IMR-90 (cell line): ENCODE results near the gene ELFN1. TPM values are rescaled to one million over a fixed set of nuclear protein-coding genes. Genes with fewer than 3 reads are reported as not detected.

Source experiments
- ATAC-seq: fragments of 200-7000 bp; cut with Tn5 transposase; 2 replicates; pipeline ENCODE4 v1.9.1; 2020; ENCODE audit warnings: low read depth, mild to moderate bottlenecking, moderate library complexity
- BruUV-seq: library from RNA; stranded (reverse); fragments of 400-500 nt; replicated peaks from 2 replicates; lab custom pipeline; 2021; lab: Mats Ljungman, UMichigan
- CTCF ChIA-PET: fragments of 300-600 bp; formaldehyde crosslinking; extraction: SDS; loops from one replicate; lab custom pipeline; 2021; ENCODE audit warnings: antibody characterized with exemption; lab: Yijun Ruan, JAX
- POLR2A ChIA-PET: fragments of 300-600 bp; sonication (Branson Sonifier 250); formaldehyde crosslinking; loops from one replicate; lab custom pipeline; 2022; ENCODE audit warnings: antibody characterized with exemption; ENCODE audit not compliant: unreplicated experiment; lab: Charles Lee
- DNase-seq: peaks from one replicate; pipeline ENCODE4 v3.0.0; 2013
- H2AFZ ChIP-seq: replicated peaks from 2 replicates; pipeline ENCODE3; 2013; ENCODE audit warnings: low read length, mild to moderate bottlenecking; ENCODE audit not compliant: poor library complexity
- H2AK5ac ChIP-seq: 2 replicates; pipeline ENCODE4 v1.6.1; 2013; ENCODE audit warnings: low read depth, low read length, inconsistent platforms
- H2AK9ac ChIP-seq: replicated peaks from 2 replicates; pipeline ENCODE3; 2013; ENCODE audit warnings: mild to moderate bottlenecking, low read depth, low read length, moderate library complexity; ENCODE audit not compliant: poor library complexity
- H2BK120ac ChIP-seq: 2 replicates; pipeline ENCODE4 v1.6.1; 2013; ENCODE audit warnings: low read depth, low read length, inconsistent platforms
- H2BK15ac ChIP-seq: 3 replicates; pipeline ENCODE4 v1.6.1; 2013; ENCODE audit warnings: low read depth, low read length, inconsistent platforms
- H2BK20ac ChIP-seq: 2 replicates; pipeline ENCODE4 v1.6.1; 2013; ENCODE audit warnings: low read depth, mild to moderate bottlenecking, inconsistent platforms, low read length, moderate library complexity
- H2BK5ac ChIP-seq: 2 replicates; pipeline ENCODE4 v1.6.1; 2013; ENCODE audit warnings: mild to moderate bottlenecking, low read depth, low read length, inconsistent platforms; ENCODE audit not compliant: poor library complexity, severe bottlenecking
- H3K14ac ChIP-seq: replicated peaks from 2 replicates; pipeline ENCODE4 v1.6.1; 2013; ENCODE audit warnings: low read depth, low read length, inconsistent platforms
- H3K18ac ChIP-seq: 2 replicates; pipeline ENCODE4 v1.6.1; 2013; ENCODE audit warnings: low read depth, low read length, control low read depth
- H3K23ac ChIP-seq: 2 replicates; pipeline ENCODE4 v1.6.1; 2013; ENCODE audit warnings: low read depth, low read length, inconsistent platforms
- H3K27ac ChIP-seq: 2 replicates; pipeline ENCODE4 v1.5.1; 2013; ENCODE audit warnings: mild to moderate bottlenecking, control low read depth, low read length; ENCODE audit not compliant: insufficient read depth
- H3K27me3 ChIP-seq: 2 replicates; pipeline ENCODE4 v1.6.1; 2013; ENCODE audit warnings: low read length; ENCODE audit not compliant: control insufficient read depth, insufficient read depth
- H3K36me3 ChIP-seq: 2 replicates; pipeline ENCODE4 v1.6.1; 2013; ENCODE audit warnings: low read length, mixed read lengths; ENCODE audit not compliant: control insufficient read depth, insufficient read depth
- H3K4ac ChIP-seq: 2 replicates; pipeline ENCODE4 v1.6.1; 2013; ENCODE audit warnings: low read depth, low read length, inconsistent platforms
- H3K4me1 ChIP-seq: 2 replicates; pipeline ENCODE4 v1.6.1; 2013; ENCODE audit warnings: low read length, mixed read lengths; ENCODE audit not compliant: control insufficient read depth, insufficient read depth
- H3K4me2 ChIP-seq: 2 replicates; pipeline ENCODE4 v1.6.1; 2013; ENCODE audit warnings: low read depth, mild to moderate bottlenecking, control low read depth, low read length, moderate library complexity
- H3K4me3 ChIP-seq: 2 replicates; pipeline ENCODE4 v1.5.1; 2013; ENCODE audit warnings: low read depth, mild to moderate bottlenecking, control low read depth, low read length, moderate library complexity; ENCODE audit not compliant: insufficient read depth
- H3K56ac ChIP-seq: 2 replicates; pipeline ENCODE4 v1.6.1; 2013; ENCODE audit warnings: low read length, inconsistent platforms; ENCODE audit not compliant: insufficient read depth; ENCODE audit errors: extremely low read depth
- H3K79me1 ChIP-seq, 2 experiments: 2 replicates each; pipeline ENCODE4 v1.6.1; 2013; ENCODE audit warnings: low read length in 2 of 2, inconsistent platforms in 1 of 2, low read depth in 1 of 2
- H3K9ac ChIP-seq: 2 replicates; pipeline ENCODE4 v1.6.1; 2013; ENCODE audit warnings: low read depth, low read length, control low read depth
- H3K9me1 ChIP-seq: 2 replicates; pipeline ENCODE4 v1.6.1; 2013; ENCODE audit warnings: low read length, inconsistent platforms; ENCODE audit not compliant: insufficient read depth
- H3K9me3 ChIP-seq: 2 replicates; pipeline ENCODE4 v1.6.1; 2013; ENCODE audit warnings: low read length; ENCODE audit not compliant: control insufficient read depth, insufficient read depth
- H4K20me1 ChIP-seq: 2 replicates; pipeline ENCODE4 v1.6.1; 2013; ENCODE audit warnings: low read length, inconsistent platforms; ENCODE audit not compliant: insufficient read depth
- H4K5ac ChIP-seq: 2 replicates; pipeline ENCODE4 v1.6.1; 2013; ENCODE audit warnings: mild to moderate bottlenecking, low read depth, low read length, control low read depth
- H4K8ac ChIP-seq, 2 experiments: 2 replicates each; pipeline ENCODE4 v1.6.1; 2013; ENCODE audit warnings: low read depth in 2 of 2, low read length in 2 of 2, control low read depth in 1 of 2, inconsistent platforms in 1 of 2
- H4K91ac ChIP-seq: 2 replicates; pipeline ENCODE4 v1.6.1; 2013; ENCODE audit warnings: low read depth, low read length, inconsistent platforms; ENCODE audit not compliant: insufficient read depth
- BHLHE40 ChIP-seq: fragments of 150-350 bp; IDR thresholded peaks from 2 replicates; pipeline ENCODE4 v1.6.1; 2016; ENCODE audit warnings: mild to moderate bottlenecking, low read depth, low read length
- CEBPB ChIP-seq: IDR thresholded peaks from 2 replicates; pipeline ENCODE4 v1.6.1; 2012; ENCODE audit warnings: low read depth, low read length, improper control_type of control experiment
- CHD1 ChIP-seq: IDR thresholded peaks from 2 replicates; pipeline ENCODE4 v1.6.1; 2012; ENCODE audit warnings: low read depth, low read length, improper control_type of control experiment
- FOS ChIP-seq: fragments of 150-350 bp; IDR thresholded peaks from 2 replicates; pipeline ENCODE4 v1.6.1; 2016; ENCODE audit warnings: low read depth, low read length
- MAFK ChIP-seq: IDR thresholded peaks from 2 replicates; pipeline ENCODE4 v1.6.1; 2012; ENCODE audit warnings: low read depth, low read length, improper control_type of control experiment
- MAZ ChIP-seq: IDR thresholded peaks from 2 replicates; pipeline ENCODE4 v1.6.1; 2012; ENCODE audit warnings: low read depth, mild to moderate bottlenecking, low read length, improper control_type of control experiment, moderate library complexity, borderline replicate concordance
- MXI1 ChIP-seq: IDR thresholded peaks from 2 replicates; pipeline ENCODE4 v1.6.1; 2012; ENCODE audit warnings: low read depth, mild to moderate bottlenecking, low read length, moderate library complexity, borderline replicate concordance
- NFE2L2 ChIP-seq: fragments of 150-350 bp; IDR thresholded peaks from 2 replicates; pipeline ENCODE4 v1.6.1; 2016; ENCODE audit warnings: low read depth, mild to moderate bottlenecking, low read length
- POLR2A ChIP-seq: IDR thresholded peaks from 2 replicates; pipeline ENCODE4 v1.6.1; 2012; ENCODE audit warnings: mild to moderate bottlenecking, low read depth, low read length
- RAD21 ChIP-seq: IDR thresholded peaks from 2 replicates; pipeline ENCODE4 v1.6.1; 2012; ENCODE audit warnings: low read length, improper control_type of control experiment
- RCOR1 ChIP-seq: IDR thresholded peaks from 2 replicates; pipeline ENCODE4 v1.6.1; 2012; ENCODE audit warnings: mild to moderate bottlenecking, low read length, improper control_type of control experiment; ENCODE audit not compliant: insufficient replicate concordance
- RFX5 ChIP-seq: IDR thresholded peaks from 2 replicates; pipeline ENCODE4 v1.8.0; 2012; ENCODE audit warnings: low read depth, mild to moderate bottlenecking, low read length, moderate library complexity
- SMC3 ChIP-seq: fragments of 150-350 bp; IDR thresholded peaks from 2 replicates; pipeline ENCODE4 v1.6.1; 2016; ENCODE audit warnings: low read depth, mild to moderate bottlenecking, antibody characterized with exemption, low read length, moderate library complexity
- dilution Hi-C: fragments of 300-500 bp; cut with HindIII; formaldehyde crosslinking; loops from one replicate; pipeline ENCODE4 v1.14.3; 2018; ENCODE audit warnings: low sequenced_read_pairs; ENCODE audit not compliant: unreplicated experiment
- in situ Hi-C: fragments of 300-500 bp; cut with MboI; formaldehyde crosslinking; loops from 3 replicates; pipeline ENCODE4 v1.14.3; 2019; ENCODE audit warnings: low sequenced_read_pairs, inconsistent platforms, mixed read lengths
- intact Hi-C: fragments of 100-400 bp; cut with micrococcal nuclease; formaldehyde crosslinking; loops from 2 replicates; pipeline ENCODE4 v1.10.0; 2022
- polyA plus RNA-seq, 3 experiments: library from polyadenylated mRNA; depleted of rRNA; stranded (reverse); fragments of >200 nt; gene quantifications; 2 replicates each; pipeline ENCODE4 v1.2.3, GENCODE V29; 2012; ENCODE audit warnings: low replicate concordance in 1 of 3
- total RNA-seq: library from RNA; depleted of rRNA; stranded (reverse); fragments of >200 nt; gene quantifications from 2 replicates; pipeline ENCODE4 v1.2.3, GENCODE V29; 2012
- TF ChIP-seq, protein P1 (sequence below): fragments of 150-350 bp; IDR thresholded peaks from 2 replicates; pipeline ENCODE4 v1.6.1; 2017; ENCODE audit warnings: mild to moderate bottlenecking, antibody characterized with exemption, low read length, low read depth
- TF ChIP-seq, protein P2 (sequence below): conservative IDR thresholded peaks from 2 replicates; pipeline ENCODE4 v1.5.1; 2012; ENCODE audit warnings: mild to moderate bottlenecking, low read depth, low read length, improper control_type of control experiment
- TF ChIP-seq, protein P3 (sequence below): fragments of 150-350 bp; IDR thresholded peaks from 2 replicates; pipeline ENCODE4 v1.6.1; 2016; ENCODE audit warnings: low read depth, mild to moderate bottlenecking, low read length, moderate library complexity, borderline replicate concordance

Gene ELFN1
- total and polyA plus RNA-seq, 2 of the 4 experiments (the other 2 are of a cell fraction) = 1.6 to 5.2 TPM

DNA sequence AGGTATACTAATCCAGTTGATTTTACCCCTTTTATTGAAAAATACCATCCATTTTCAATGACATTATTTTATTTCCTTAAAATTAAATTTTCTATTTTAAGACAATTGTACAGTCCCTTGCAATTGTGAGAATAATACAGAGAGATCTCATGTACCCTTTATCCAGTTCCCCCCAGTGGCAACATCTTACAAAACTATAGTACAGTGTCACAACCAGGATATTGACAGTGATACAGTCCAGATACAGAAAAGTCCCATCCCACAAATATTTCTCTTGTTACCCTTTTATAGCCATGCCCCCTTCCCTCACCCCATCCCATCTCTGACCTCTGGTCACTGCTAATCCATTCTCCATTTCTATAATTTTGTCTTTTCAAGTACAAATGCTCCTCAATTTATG lies 18.5 kb downstream of the ELFN1 start:
- no peak overlapping the region for H2BK120ac ChIP-seq
- BruUV-seq = no TSS peak
- in situ Hi-C loops (no loop called here), intact Hi-C loops (no loop called here), dilution Hi-C loops (no loop called here)
- no peak overlapping the region for H2AFZ ChIP-seq
- peaks cover 3% of the 10 kb centered on the region; the same call in 1 of the 2 replicates for H4K20me1 ChIP-seq
- H2BK15ac ChIP-seq = no peak overlapping the region
- H3K9me3 ChIP-seq = peaks cover 2% of the 10 kb centered on the region; the same call in 1 of the 2 replicates
- no peak for ATAC-seq
- no peak overlapping the region for H3K23ac ChIP-seq
- no peak overlapping the region for H3K4me3 ChIP-seq
- POLR2A ChIA-PET = no interaction called here
- H3K27me3 ChIP-seq = no peaks in the 10 kb centered on the region; the same call in 1 of the 2 replicates
- H2BK5ac ChIP-seq = no peak overlapping the region
- H3K4ac ChIP-seq = no peak overlapping the region
- no peak for TF ChIP-seq RAD21
- TF ChIP-seq MAFK = no peak
- TF ChIP-seq, protein P1, sequence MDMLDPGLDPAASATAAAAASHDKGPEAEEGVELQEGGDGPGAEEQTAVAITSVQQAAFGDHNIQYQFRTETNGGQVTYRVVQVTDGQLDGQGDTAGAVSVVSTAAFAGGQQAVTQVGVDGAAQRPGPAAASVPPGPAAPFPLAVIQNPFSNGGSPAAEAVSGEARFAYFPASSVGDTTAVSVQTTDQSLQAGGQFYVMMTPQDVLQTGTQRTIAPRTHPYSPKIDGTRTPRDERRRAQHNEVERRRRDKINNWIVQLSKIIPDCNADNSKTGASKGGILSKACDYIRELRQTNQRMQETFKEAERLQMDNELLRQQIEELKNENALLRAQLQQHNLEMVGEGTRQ = no peak
- no peak for TF ChIP-seq FOS
- TF ChIP-seq NFE2L2 = no peak
- TF ChIP-seq, protein P2, sequence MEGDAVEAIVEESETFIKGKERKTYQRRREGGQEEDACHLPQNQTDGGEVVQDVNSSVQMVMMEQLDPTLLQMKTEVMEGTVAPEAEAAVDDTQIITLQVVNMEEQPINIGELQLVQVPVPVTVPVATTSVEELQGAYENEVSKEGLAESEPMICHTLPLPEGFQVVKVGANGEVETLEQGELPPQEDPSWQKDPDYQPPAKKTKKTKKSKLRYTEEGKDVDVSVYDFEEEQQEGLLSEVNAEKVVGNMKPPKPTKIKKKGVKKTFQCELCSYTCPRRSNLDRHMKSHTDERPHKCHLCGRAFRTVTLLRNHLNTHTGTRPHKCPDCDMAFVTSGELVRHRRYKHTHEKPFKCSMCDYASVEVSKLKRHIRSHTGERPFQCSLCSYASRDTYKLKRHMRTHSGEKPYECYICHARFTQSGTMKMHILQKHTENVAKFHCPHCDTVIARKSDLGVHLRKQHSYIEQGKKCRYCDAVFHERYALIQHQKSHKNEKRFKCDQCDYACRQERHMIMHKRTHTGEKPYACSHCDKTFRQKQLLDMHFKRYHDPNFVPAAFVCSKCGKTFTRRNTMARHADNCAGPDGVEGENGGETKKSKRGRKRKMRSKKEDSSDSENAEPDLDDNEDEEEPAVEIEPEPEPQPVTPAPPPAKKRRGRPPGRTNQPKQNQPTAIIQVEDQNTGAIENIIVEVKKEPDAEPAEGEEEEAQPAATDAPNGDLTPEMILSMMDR = no peak
- TF ChIP-seq MAZ = no peak
- TF ChIP-seq CHD1 = no peak
- no peak for TF ChIP-seq RCOR1
- TF ChIP-seq RFX5 = no peak
- TF ChIP-seq SMC3 = no peak
- no peak for TF ChIP-seq POLR2A
- no peak for TF ChIP-seq CEBPB
- no peak for TF ChIP-seq BHLHE40
- TF ChIP-seq, protein P3, sequence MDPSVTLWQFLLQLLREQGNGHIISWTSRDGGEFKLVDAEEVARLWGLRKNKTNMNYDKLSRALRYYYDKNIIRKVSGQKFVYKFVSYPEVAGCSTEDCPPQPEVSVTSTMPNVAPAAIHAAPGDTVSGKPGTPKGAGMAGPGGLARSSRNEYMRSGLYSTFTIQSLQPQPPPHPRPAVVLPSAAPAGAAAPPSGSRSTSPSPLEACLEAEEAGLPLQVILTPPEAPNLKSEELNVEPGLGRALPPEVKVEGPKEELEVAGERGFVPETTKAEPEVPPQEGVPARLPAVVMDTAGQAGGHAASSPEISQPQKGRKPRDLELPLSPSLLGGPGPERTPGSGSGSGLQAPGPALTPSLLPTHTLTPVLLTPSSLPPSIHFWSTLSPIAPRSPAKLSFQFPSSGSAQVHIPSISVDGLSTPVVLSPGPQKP = no peak
- no peak for TF ChIP-seq MXI1
- H3K9ac ChIP-seq = no peak overlapping the region
- H3K36me3 ChIP-seq = no peaks in the 10 kb centered on the region
- no peak overlapping the region for H2BK20ac ChIP-seq
- no peak overlapping the region for H4K8ac ChIP-seq
- H3K56ac ChIP-seq = no peak overlapping the region
- no peak for DNase-seq
- no peak overlapping the region for H4K5ac ChIP-seq
- H2AK5ac ChIP-seq = no peak overlapping the region
- CTCF ChIA-PET = no interaction called here
- H3K27ac ChIP-seq = no peak overlapping the region
- no peak overlapping the region for H2AK9ac ChIP-seq
- H3K9me1 ChIP-seq = no peaks in the 10 kb centered on the region
- no peak overlapping the region for H3K18ac ChIP-seq
- H3K79me1 ChIP-seq = no peaks in the 10 kb centered on the region; a peak in 1 of 4 replicates
- H3K4me1 ChIP-seq = no peaks in the 10 kb centered on the region
- no peak overlapping the region for H3K4me2 ChIP-seq
- no peak overlapping the region for H4K91ac ChIP-seq
- no peak overlapping the region for H3K14ac ChIP-seq
